Measurements from ENCODE around the gene HBA2. TPM values are rescaled to one million over a fixed set of nuclear protein-coding genes. Genes with fewer than 3 reads are reported as not detected.
"Not testable (repeated sequence)": the region's sequence is repeated elsewhere in the genome, so short reads cannot be mapped to it uniquely, and the experiment has no call there.

HBA2 gene
- total RNA-seq, 2 experiments from 2014 or later = 0.62 TPM; not detected in 1

GRCh38 chr16:192686-193085 is 20.0 kb downstream of the HBA2 start:
- no peak overlapping the region for H3K4me3 Mint-ChIP-seq

GRCh38 chr16:193441-193840 is 20.8 kb downstream of the HBA2 start:
- H3K4me1 Mint-ChIP-seq (ENCODE audit: low read depth) = no peaks in the 10 kb centered on the region
- intact Hi-C loops (cut with micrococcal nuclease) = no loop called here
- no peaks in the 10 kb centered on the region for H3K9me3 Mint-ChIP-seq
- peaks cover 39% of the 10 kb centered on the region for H3K36me3 Mint-ChIP-seq (ENCODE audit: low read depth)
- no peak overlapping the region for H3K27ac Mint-ChIP-seq
- no peak for DNase-seq
- H3K27me3 Mint-ChIP-seq (ENCODE audit: low read depth) = no peaks in the 10 kb centered on the region
- CTCF ChIA-PET = interaction anchor here (0.8 kb wide), 1 partner anchor 128 kb away, joined by 3 read pairs; no protein-coding TSS in a partner anchor
- no peak overlapping the region for H3K4me3 Mint-ChIP-seq

More at GRCh38 chr16:192686-193085, 20.0 kb downstream of the HBA2 start:
- intact Hi-C loops (cut with micrococcal nuclease) = no loop called here
- CTCF ChIA-PET = interaction anchor here (0.6 to 0.7 kb wide), 2 partner anchors 120 to 475 kb away, joined by 3 to 4 read pairs; no protein-coding TSS in a partner anchor
- Mint-ChIP-seq H3K36me3 (ENCODE audit: low read depth) (peaks cover 34% of the 10 kb centered on the region), H3K27me3 (ENCODE audit: low read depth) (no peaks in the 10 kb centered on the region), H3K9me3 (no peaks in the 10 kb centered on the region), H3K27ac (no peak overlapping the region), H3K4me1 (ENCODE audit: low read depth) (no peaks in the 10 kb centered on the region)
- no peak for DNase-seq

- no peaks in the 10 kb centered on the region for H3K4me1 Mint-ChIP-seq (ENCODE audit: low read depth)
- intact Hi-C loops (cut with micrococcal nuclease) = no loop called here
- no peak overlapping the region for H3K4me3 Mint-ChIP-seq
- H3K27ac Mint-ChIP-seq = no peak overlapping the region
- CTCF ChIA-PET = no interaction called here
- H3K9me3 Mint-ChIP-seq = no peaks in the 10 kb centered on the region
- DNase-seq = no peak
- peaks cover 36% of the 10 kb centered on the region for H3K36me3 Mint-ChIP-seq (ENCODE audit: low read depth)
- H3K27me3 Mint-ChIP-seq (ENCODE audit: low read depth) = no peaks in the 10 kb centered on the region
Observed at GRCh38 chr16:194516-194915, 21.8 kb downstream of the HBA2 start.

- no peaks in the 10 kb centered on the region for H3K4me1 Mint-ChIP-seq (ENCODE audit: low read depth)
- H3K27me3 Mint-ChIP-seq (ENCODE audit: low read depth) = no peaks in the 10 kb centered on the region
- DNase-seq = no peak
- CTCF ChIA-PET = no interaction called here
- H3K4me3 Mint-ChIP-seq = no peak overlapping the region
- H3K27ac Mint-ChIP-seq = no peak overlapping the region
- intact Hi-C loops (cut with micrococcal nuclease) = no loop called here
- H3K36me3 Mint-ChIP-seq (ENCODE audit: low read depth) = peaks cover 36% of the 10 kb centered on the region
- H3K9me3 Mint-ChIP-seq = no peaks in the 10 kb centered on the region
Observed at GRCh38 chr16:200388-200787, 27.7 kb downstream of the HBA2 start.

GRCh38 chr16:203246-203645 is 30.6 kb downstream of the HBA2 start:
- H3K27me3 Mint-ChIP-seq (ENCODE audit: low read depth) = no peaks in the 10 kb centered on the region
- CTCF ChIA-PET = no interaction called here
- DNase-seq = no peak
- intact Hi-C loops (cut with micrococcal nuclease) = no loop called here
- H3K4me1 Mint-ChIP-seq (ENCODE audit: low read depth) = peaks cover 6% of the 10 kb centered on the region
- H3K4me3 Mint-ChIP-seq = no peak overlapping the region
- H3K36me3 Mint-ChIP-seq (ENCODE audit: low read depth) = peaks cover 42% of the 10 kb centered on the region
- H3K27ac Mint-ChIP-seq = no peak overlapping the region
- H3K9me3 Mint-ChIP-seq = no peaks in the 10 kb centered on the region

- H3K27me3 Mint-ChIP-seq (ENCODE audit: low read depth) = not testable (repeated sequence)
Observed at GRCh38 chr16:204046-204445, 31.4 kb downstream of the HBA2 start.

GRCh38 chr16:209359-209758 is 36.7 kb downstream of the HBA2 start:
- intact Hi-C loops (cut with micrococcal nuclease); DNase-seq; H3K4me3 Mint-ChIP-seq; H3K27me3 Mint-ChIP-seq (ENCODE audit: low read depth); H3K27ac Mint-ChIP-seq; H3K4me1 Mint-ChIP-seq (ENCODE audit: low read depth); H3K9me3 Mint-ChIP-seq: not testable (repeated sequence)
- CTCF ChIA-PET = interaction anchor here (0.7 to 1.5 kb wide), 3 partner anchors 19 to 154 kb away, joined by 3 to 7 read pairs (median 4); no protein-coding TSS in a partner anchor
- peaks cover 23% of the 10 kb centered on the region for H3K36me3 Mint-ChIP-seq (ENCODE audit: low read depth)

More at GRCh38 chr16:204046-204445, 31.4 kb downstream of the HBA2 start:
- H3K36me3 Mint-ChIP-seq (ENCODE audit: low read depth) = peaks cover 38% of the 10 kb centered on the region
- H3K27ac Mint-ChIP-seq; H3K4me3 Mint-ChIP-seq; DNase-seq; CTCF ChIA-PET; H3K9me3 Mint-ChIP-seq; intact Hi-C loops (cut with micrococcal nuclease); H3K4me1 Mint-ChIP-seq (ENCODE audit: low read depth): not testable (repeated sequence)

- CTCF ChIA-PET; H3K27ac Mint-ChIP-seq; H3K4me3 Mint-ChIP-seq; H3K4me1 Mint-ChIP-seq (ENCODE audit: low read depth); intact Hi-C loops (cut with micrococcal nuclease); DNase-seq; H3K9me3 Mint-ChIP-seq; H3K27me3 Mint-ChIP-seq (ENCODE audit: low read depth): not testable (repeated sequence)
- H3K36me3 Mint-ChIP-seq (ENCODE audit: low read depth) = peaks cover 16% of the 10 kb centered on the region
Observed at GRCh38 chr16:211631-212180, 39.0 kb downstream of the HBA2 start.

GRCh38 chr16:212999-213398 is 40.3 kb downstream of the HBA2 start:
- no peak for DNase-seq
- peak overlapping the region; percentile 53 for H3K27ac Mint-ChIP-seq
- no peak overlapping the region for H3K4me3 Mint-ChIP-seq
- H3K9me3 Mint-ChIP-seq = no peaks in the 10 kb centered on the region
- no peaks in the 10 kb centered on the region for H3K27me3 Mint-ChIP-seq (ENCODE audit: low read depth)
- intact Hi-C loops (cut with micrococcal nuclease) = no loop called here
- peaks cover 15% of the 10 kb centered on the region for H3K36me3 Mint-ChIP-seq (ENCODE audit: low read depth)
- CTCF ChIA-PET = interaction anchor here (0.7 kb wide), 1 partner anchor 71 kb away, joined by 3 read pairs; no protein-coding TSS in a partner anchor
- peaks cover 3% of the 10 kb centered on the region for H3K4me1 Mint-ChIP-seq (ENCODE audit: low read depth)

GRCh38 chr16:220021-220420 is 47.3 kb downstream of the HBA2 start:
- no peak for DNase-seq
- Mint-ChIP-seq H3K36me3 (ENCODE audit: low read depth) (peaks cover 22% of the 10 kb centered on the region), H3K27me3 (ENCODE audit: low read depth) (no peaks in the 10 kb centered on the region), H3K4me1 (ENCODE audit: low read depth) (peaks cover 8% of the 10 kb centered on the region), H3K9me3 (no peaks in the 10 kb centered on the region), H3K27ac (no peak overlapping the region), H3K4me3 (no peak overlapping the region)
- intact Hi-C loops (cut with micrococcal nuclease) = no loop called here
- CTCF ChIA-PET = no interaction called here

Other genes with a start within 250 kb of the HBA2 start
- gene POLR3K, start 119.3 kb upstream of the HBA2 start, total RNA-seq = 10 to 100 TPM; 38.2 to 40.9 TPM
- 10 to 100 TPM; 38.0 to 38.6 TPM for gene SNRNP25, start 119.0 kb upstream of the HBA2 start, total RNA-seq
- under 1 TPM in 1 of 2 experiments, not detected in 1; 0.36 TPM for gene RHBDF1, start 100.2 kb upstream of the HBA2 start, total RNA-seq
- 10 to 100 TPM; 38.6 to 38.8 TPM for gene MPG, start 94.7 kb upstream of the HBA2 start, total RNA-seq
- 10 to 100 TPM; 38.1 to 42.0 TPM for gene NPRL3, start 34.2 kb upstream of the HBA2 start, total RNA-seq
- gene HBZ, start 20.2 kb upstream of the HBA2 start, total RNA-seq = not detected
- gene HBM, start 6.9 kb upstream of the HBA2 start, total RNA-seq = not detected
- not detected for gene HBA1, start 3.8 kb downstream of the HBA2 start, total RNA-seq
- gene HBQ1, start 7.6 kb downstream of the HBA2 start, total RNA-seq = 1 to 10 TPM in 1 of 2 experiments, under 1 TPM in 1; 0.79 to 1.1 TPM
- gene LUC7L, start 56.6 kb downstream of the HBA2 start, total RNA-seq = 10 to 100 TPM; 58.4 to 59.1 TPM
- gene FAM234A, start 61.9 kb downstream of the HBA2 start, total RNA-seq = 10 to 100 TPM; 25.9 to 27.4 TPM
- under 1 TPM in 1 of 2 experiments, not detected in 1; 0.10 TPM for gene RGS11, start 103.1 kb downstream of the HBA2 start, total RNA-seq
- not detected for gene ARHGDIG, start 107.7 kb downstream of the HBA2 start, total RNA-seq
- not detected for gene PDIA2, start 110.3 kb downstream of the HBA2 start, total RNA-seq
- gene AXIN1, start 179.8 kb downstream of the HBA2 start, total RNA-seq = 10 to 100 TPM; 17.5 to 17.9 TPM
- 10 to 100 TPM; 68.3 to 74.0 TPM for gene MRPL28, start 197.7 kb downstream of the HBA2 start, total RNA-seq
- gene PGAP6, start 209.1 kb downstream of the HBA2 start, total RNA-seq = 10 to 100 TPM; 19.9 to 20.9 TPM
- gene NME4, start 224.3 kb downstream of the HBA2 start, total RNA-seq = 10 to 100 TPM; 86.7 to 87.0 TPM
- gene DECR2, start 229.0 kb downstream of the HBA2 start, total RNA-seq = 1 to 10 TPM; 8.9 to 9.6 TPM